GM18526 (cell line): ENCODE data around the gene MYOCD.

Experiments used
- POLR2A ChIP-seq: IDR thresholded peaks from 3 replicates; pipeline ENCODE4 v1.6.1; 2011; ENCODE audit not compliant: insufficient read length; ENCODE audit errors: extremely low read depth

Gene MYOCD

GRCh38 chr17:12814718-12815117, 149.0 kb downstream of the MYOCD start:
- no peak for TF ChIP-seq POLR2A

- no peak for TF ChIP-seq POLR2A
These were observed 150.0 kb downstream of the MYOCD start for GRCh38 chr17:12815642-12816141.
